Stimulated activated CD4-positive, alpha-beta T cell treated with anti-CD3 and anti-CD28 coated beads, Interleukin-2, amount 100 ng/mL, for 24 hours (primary cell): ENCODE measurements around the gene TRIM22.
"Not testable (repeated sequence)": the region's sequence is repeated elsewhere in the genome, so short reads cannot be mapped to it uniquely, and the experiment has no call there.

Source experiments
- DNase-seq, 2 donors: peaks; one replicate each; pipeline ENCODE4 v3.0.0-alpha.2; 2020

Gene TRIM22

GRCh38 chr11:5691964-5692361 lies 2.4 kb downstream of the TRIM22 start:
- DNase-seq = no peak

- DNase-seq = no peak
Observed at GRCh38 chr11:5694642-5695041, 5.1 kb downstream of the TRIM22 start.

- no peak for DNase-seq
Observed at GRCh38 chr11:5695580-5695979, 6.0 kb downstream of the TRIM22 start.

- no peak for DNase-seq
Observed at GRCh38 chr11:5696210-5696609, 6.6 kb downstream of the TRIM22 start.

GRCh38 chr11:5698281-5698680 lies 8.7 kb downstream of the TRIM22 start:
- no peak for DNase-seq

GRCh38 chr11:5700421-5701054 lies 10.9 kb downstream of the TRIM22 start:
- no peak for DNase-seq

- DNase-seq = no peak
Observed at GRCh38 chr11:5701055-5701577, 11.5 kb downstream of the TRIM22 start.

- DNase-seq = no peak
Observed at GRCh38 chr11:5703741-5704536, 14.3 kb downstream of the TRIM22 start.

GRCh38 chr11:5705688-5706087 lies 16.1 kb downstream of the TRIM22 start:
- no peak for DNase-seq

- DNase-seq = no peak
Observed at GRCh38 chr11:5712507-5712906, 22.9 kb downstream of the TRIM22 start.

- DNase-seq = no peak
Observed at GRCh38 chr11:5713695-5714094, 24.1 kb downstream of the TRIM22 start.

GRCh38 chr11:5716518-5716917 lies 26.9 kb downstream of the TRIM22 start:
- not testable (repeated sequence) for DNase-seq

GRCh38 chr11:5719703-5720495 lies 30.3 kb downstream of the TRIM22 start:
- DNase-seq = no peak

GRCh38 chr11:5722622-5723021 lies 33.0 kb downstream of the TRIM22 start:
- DNase-seq = no peak

GRCh38 chr11:5726351-5726750 lies 36.8 kb downstream of the TRIM22 start:
- DNase-seq = no peak

GRCh38 chr11:5727691-5728090 lies 38.1 kb downstream of the TRIM22 start:
- no peak for DNase-seq

- DNase-seq = no peak
Observed at GRCh38 chr11:5736396-5736795, 46.8 kb downstream of the TRIM22 start, which contains the start of gene OR56B1. Gene OR56B1, plus strand, starts transcription at chr11:5736448. Its CDS starts 69 bp downstream, at chr11:5736517.

- DNase-seq = no peak
Observed at GRCh38 chr11:5737091-5737490, 47.5 kb downstream of the TRIM22 start.

GRCh38 chr11:5737670-5738392 lies 48.2 kb downstream of the TRIM22 start:
- no peak for DNase-seq

- no peak for DNase-seq
Observed at GRCh38 chr11:5738431-5738830, 48.8 kb downstream of the TRIM22 start.

GRCh38 chr11:5746614-5747013 lies 57.0 kb downstream of the TRIM22 start:
- DNase-seq = no peak

GRCh38 chr11:5749836-5750235 lies 60.2 kb downstream of the TRIM22 start:
- no peak for DNase-seq

- no peak for DNase-seq
Observed at GRCh38 chr11:5753943-5754342, 64.4 kb downstream of the TRIM22 start, which contains the start of gene OR52N4. Gene OR52N4, plus strand, starts transcription at chr11:5754243. Its CDS starts 498 bp downstream, at chr11:5754741.
